Renal pelvis (tissue), 4 donors: ENCODE results near the gene APRT. TPM values are rescaled to one million over a fixed set of nuclear protein-coding genes. Genes with fewer than 3 reads are reported as not detected.
"Not testable (repeated sequence)": the region's sequence is repeated elsewhere in the genome, so short reads cannot be mapped to it uniquely, and the experiment has no call there.

Source experiments
- DNase-seq: peaks from one replicate; pipeline ENCODE4 v3.0.0-alpha.2; 2013
- polyA plus RNA-seq, 3 donors: library from polyadenylated mRNA; unstranded; fragments of 120-200 nt; gene quantifications; one replicate each; pipeline ENCODE4 v1.2.1, GENCODE V29; 2013; ENCODE audit not compliant: insufficient read length in 3 of 3

Gene APRT
- polyA plus RNA-seq, 3 donors, result 106 to 129 (median 121) TPM

DNA sequence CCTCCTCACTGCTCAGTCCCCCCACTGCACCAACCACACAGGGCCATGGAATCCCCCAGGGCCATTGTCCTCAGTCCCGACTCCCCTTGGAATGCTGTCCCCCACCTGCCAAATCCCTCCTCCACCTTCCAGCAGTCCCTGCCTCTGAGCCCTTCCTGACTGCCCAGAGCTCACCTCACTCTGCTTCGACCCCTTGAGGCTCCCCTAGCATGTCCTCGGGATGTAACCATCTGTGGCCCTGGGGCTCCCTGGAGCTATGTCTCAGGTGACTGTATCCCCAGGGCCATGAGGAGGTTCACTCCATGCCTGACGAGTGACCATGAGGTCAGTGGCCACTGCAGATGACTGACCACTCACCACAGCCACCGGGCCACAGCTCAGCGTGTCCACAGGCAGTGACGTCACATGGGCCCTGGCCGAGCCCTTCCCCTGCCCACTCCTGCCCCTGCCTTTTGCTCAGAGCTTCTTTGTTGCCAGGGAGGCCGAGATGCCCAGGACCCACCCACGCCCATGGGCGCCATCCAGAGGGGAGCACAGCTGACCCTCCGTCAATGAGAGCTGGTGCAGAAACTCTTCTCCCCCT is 19.0 kb downstream of the APRT start:
- DNase-seq, result no peak

DNA sequence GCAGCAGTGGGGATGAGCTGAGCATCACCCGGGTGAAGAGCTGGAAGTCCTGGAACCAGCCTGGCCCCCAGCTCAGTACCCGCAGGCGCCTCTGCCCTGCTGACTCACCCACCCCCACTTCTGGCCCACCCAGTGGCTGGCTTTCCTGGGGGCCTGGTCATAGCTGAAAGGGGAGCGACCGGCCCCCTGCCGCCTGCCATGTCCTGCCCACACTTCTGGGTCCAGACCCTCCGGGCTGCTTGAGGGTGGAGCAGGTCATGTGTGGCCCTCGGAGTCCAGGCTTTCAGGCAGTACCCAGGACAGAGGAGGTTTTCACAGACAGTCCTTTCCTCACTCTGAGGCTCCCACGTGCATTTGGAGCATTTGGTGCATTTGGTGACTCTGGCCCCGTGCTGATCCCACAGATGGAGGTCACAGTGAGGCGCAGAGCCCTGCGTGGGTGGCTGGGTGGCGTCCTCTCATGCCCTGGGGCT is 19.6 kb downstream of the APRT start:
- DNase-seq, result no peak

GRCh38 chr16:88790312-88791211 is 21.2 kb downstream of the APRT start:
- no peak for DNase-seq

GRCh38 chr16:88789594-88789993 is 22.1 kb downstream of the APRT start:
- no peak for DNase-seq

GRCh38 chr16:88788749-88789148 is 23.0 kb downstream of the APRT start:
- not testable (repeated sequence) for DNase-seq

GRCh38 chr16:88787579-88788314 is 24.0 kb downstream of the APRT start:
- DNase-seq, result no peak

GRCh38 chr16:88785106-88785924 is 26.4 kb downstream of the APRT start, which contains the start of gene PIEZO1:
Gene PIEZO1, minus strand, starts transcription at chr16:88785220. Its CDS starts 256 bp downstream, at chr16:88784964.
- no peak for DNase-seq

GRCh38 chr16:88784856-88785105 is 26.9 kb downstream of the APRT start:
- DNase-seq, result no peak

DNA sequence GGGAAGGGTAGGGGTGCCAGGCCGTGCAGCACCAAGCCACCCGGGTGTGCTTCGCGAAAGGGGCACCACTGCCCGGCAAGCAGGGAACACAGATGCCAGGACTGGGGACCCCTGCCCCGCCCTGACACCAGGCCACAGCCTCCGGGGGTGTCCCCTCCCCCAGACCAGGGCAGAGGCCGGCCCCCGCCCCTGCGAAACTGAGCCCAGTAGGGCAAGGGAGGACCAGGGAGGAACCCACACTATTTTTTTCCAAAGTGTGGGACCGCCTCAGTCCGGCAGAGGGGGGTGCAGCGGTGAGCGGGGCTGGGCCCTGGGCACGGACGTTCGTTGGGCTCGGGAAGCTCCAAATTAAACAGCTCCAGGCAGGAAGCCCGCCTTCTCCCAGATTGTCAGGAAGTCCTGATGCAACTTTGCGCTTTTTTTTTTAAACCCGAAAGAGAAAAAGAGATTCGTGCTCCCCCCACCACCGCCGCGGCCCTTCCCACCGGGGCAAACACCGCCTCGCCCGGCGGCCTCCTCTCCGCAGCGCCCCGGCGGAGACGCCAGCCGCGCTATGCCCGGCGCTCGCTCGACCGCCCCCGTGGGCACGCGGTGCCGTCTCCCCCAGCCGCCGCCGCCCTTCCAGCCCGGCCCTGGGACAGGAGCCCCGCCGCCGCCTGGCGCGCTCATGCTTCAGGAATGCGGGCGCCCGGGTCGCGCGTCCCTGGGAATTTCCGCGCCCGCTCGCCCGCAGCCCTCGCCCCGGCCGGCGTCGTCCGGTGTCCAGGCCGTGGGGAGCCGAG is 27.5 kb downstream of the APRT start:
- peak; percentile 69 for DNase-seq

DNA sequence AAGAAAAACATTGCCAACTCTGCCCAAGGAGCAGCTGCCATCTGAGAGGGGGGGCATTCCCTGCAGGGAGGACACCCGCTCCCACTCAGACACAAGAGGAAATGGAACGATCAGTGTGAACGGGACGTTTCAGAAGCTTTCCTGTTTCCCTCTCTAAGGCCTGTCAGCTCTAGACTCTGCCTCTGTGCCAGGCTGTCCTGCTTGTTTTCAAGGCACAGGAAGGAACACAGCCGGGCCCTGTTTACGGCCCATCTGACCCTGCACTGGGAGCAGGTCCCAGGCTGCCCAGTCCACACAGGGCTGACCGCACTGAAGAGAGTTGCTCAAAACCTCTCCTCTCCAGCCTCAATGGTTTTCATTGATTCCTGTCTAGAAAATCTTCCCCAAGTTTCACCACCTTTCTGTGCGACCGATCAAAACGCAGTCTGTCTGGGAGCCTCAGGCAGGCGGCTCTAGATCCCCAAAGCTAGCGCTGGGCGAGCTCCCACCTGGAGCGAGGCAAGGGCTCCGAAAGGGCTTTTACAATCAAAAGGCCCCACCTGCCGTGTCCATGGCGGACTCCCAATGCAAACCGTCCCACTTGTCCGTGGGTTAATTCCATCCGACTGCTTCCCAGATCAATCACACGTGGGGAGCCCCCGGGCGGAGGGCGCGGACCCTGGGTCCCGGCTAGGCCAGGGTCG is 28.2 kb downstream of the APRT start:
- DNase-seq, result no peak

GRCh38 chr16:88782454-88783390 is 29.0 kb downstream of the APRT start:
- no peak for DNase-seq

DNA sequence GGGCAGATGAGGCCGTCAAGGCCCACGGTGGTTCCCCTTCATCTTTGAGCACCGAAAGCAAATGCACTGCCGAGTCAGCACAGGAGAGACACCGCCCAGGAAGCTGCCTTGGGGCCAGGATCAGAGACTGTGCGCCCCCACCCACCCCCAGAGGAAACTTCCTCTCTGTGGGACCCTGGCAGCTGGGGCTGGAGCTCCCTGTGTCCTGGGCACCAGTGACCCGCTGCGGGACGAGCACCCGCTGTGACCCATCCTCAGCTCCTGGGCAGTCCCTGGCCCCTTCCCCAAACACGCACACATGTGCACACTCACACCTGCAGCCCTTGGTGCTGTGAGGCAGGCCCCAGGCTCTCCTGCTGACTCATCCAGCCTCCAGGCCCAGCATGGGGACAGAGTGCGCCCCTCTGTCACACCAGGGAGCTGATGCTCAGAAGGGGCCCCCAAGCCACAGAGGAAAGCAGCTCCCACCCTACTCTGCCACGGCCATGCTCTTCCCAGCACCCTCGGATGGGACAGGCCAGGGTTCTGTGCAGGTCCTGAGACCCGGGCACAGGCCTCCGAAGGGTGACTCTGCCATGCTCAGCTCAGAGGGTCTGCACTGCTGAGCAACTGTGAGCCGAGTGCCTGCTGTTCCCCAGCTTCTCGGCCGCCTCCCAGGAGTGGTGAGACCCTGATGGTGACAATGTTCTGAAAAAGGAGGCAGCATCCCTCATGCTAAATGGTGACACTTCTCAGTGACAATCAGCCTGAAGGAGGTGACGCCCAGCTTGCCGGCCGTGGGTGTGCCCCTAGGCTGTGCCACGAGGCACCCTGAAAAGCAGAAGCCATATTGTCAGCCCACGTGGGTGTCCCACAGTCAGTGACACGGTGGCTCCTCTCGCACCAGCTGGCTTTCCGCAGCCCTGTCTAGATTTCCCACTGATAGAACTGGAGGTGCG is 30.3 kb downstream of the APRT start:
- no peak for DNase-seq

GRCh38 chr16:88780142-88781062 is 31.3 kb downstream of the APRT start:
- DNase-seq, result no peak

- DNase-seq, result no peak
Observed at GRCh38 chr16:88779406-88780141, 32.2 kb downstream of the APRT start.

- no peak for DNase-seq
Observed at GRCh38 chr16:88778541-88779065, 33.1 kb downstream of the APRT start.

- no peak for DNase-seq
Observed at GRCh38 chr16:88778271-88778525, 33.5 kb downstream of the APRT start.
